Osteocyte (in vitro differentiated cells): ENCODE results near the gene NRCAM. TPM values are rescaled to one million over a fixed set of nuclear protein-coding genes. Genes with fewer than 3 reads are reported as not detected.
"Not testable (repeated sequence)": the region's sequence is repeated elsewhere in the genome, so short reads cannot be mapped to it uniquely, and the experiment has no call there.

Experiments
- DNase-seq: peaks from one replicate; pipeline ENCODE4 v3.0.0; 2021; ENCODE audit warnings: mixed read lengths; ENCODE audit not compliant: unreplicated experiment; ENCODE audit errors: extremely low spot score
- H3K27ac Mint-ChIP-seq: one replicate; pipeline ENCODE4 v1.8.0; 2021; ENCODE audit warnings: mild to moderate bottlenecking, mixed read lengths; ENCODE audit not compliant: unreplicated experiment
- H3K27me3 Mint-ChIP-seq: one replicate; pipeline ENCODE4 v1.8.0; 2021; ENCODE audit warnings: mixed read lengths; ENCODE audit not compliant: unreplicated experiment
- H3K36me3 Mint-ChIP-seq: one replicate; pipeline ENCODE4 v1.8.0; 2021; ENCODE audit warnings: mixed read lengths; ENCODE audit not compliant: unreplicated experiment
- H3K4me1 Mint-ChIP-seq: one replicate; pipeline ENCODE4 v1.8.0; 2021; ENCODE audit warnings: mixed read lengths; ENCODE audit not compliant: unreplicated experiment
- H3K4me3 Mint-ChIP-seq: one replicate; pipeline ENCODE4 v1.8.0; 2021; ENCODE audit warnings: mild to moderate bottlenecking, moderate library complexity, mixed read lengths; ENCODE audit not compliant: unreplicated experiment
- H3K9me3 Mint-ChIP-seq: one replicate; pipeline ENCODE4 v1.8.0; 2021; ENCODE audit warnings: mixed read lengths; ENCODE audit not compliant: unreplicated experiment
- CTCF ChIP-seq: fragments of 200-600 bp; sonication (generic); IDR thresholded peaks from 2 replicates; pipeline ENCODE4 v1.5.0; 2021; ENCODE audit warnings: antibody characterized with exemption, mild to moderate bottlenecking, moderate library complexity
- total RNA-seq: library from RNA; stranded (reverse); gene quantifications from 2 replicates; pipeline ENCODE4 v1.2.1, GENCODE V29; 2021

NRCAM gene
- total RNA-seq, 1 donor from 2014 or later: 81.8 TPM

- no peaks in the 10 kb centered on the region for H3K27me3 Mint-ChIP-seq
- H3K27ac Mint-ChIP-seq: no peak overlapping the region
- no peak for TF ChIP-seq CTCF
- peaks cover 8% of the 10 kb centered on the region for H3K4me1 Mint-ChIP-seq
- no peaks in the 10 kb centered on the region for H3K36me3 Mint-ChIP-seq
- no peak for DNase-seq
- no peak overlapping the region for H3K4me3 Mint-ChIP-seq
- H3K9me3 Mint-ChIP-seq: no peaks in the 10 kb centered on the region
Measured at GRCh38 chr7:108265007-108265406, 191.2 kb downstream of the NRCAM start.

- no peak overlapping the region for H3K4me3 Mint-ChIP-seq
- H3K36me3 Mint-ChIP-seq: no peaks in the 10 kb centered on the region
- H3K27me3 Mint-ChIP-seq: no peaks in the 10 kb centered on the region
- H3K4me1 Mint-ChIP-seq: peaks cover 2% of the 10 kb centered on the region
- H3K9me3 Mint-ChIP-seq: no peaks in the 10 kb centered on the region
- no peak overlapping the region for H3K27ac Mint-ChIP-seq
- no peak for DNase-seq
- TF ChIP-seq CTCF: no peak
Measured at GRCh38 chr7:108263425-108263824, 192.8 kb downstream of the NRCAM start.

- Mint-ChIP-seq H3K27ac (no peak overlapping the region), H3K36me3 (no peaks in the 10 kb centered on the region), H3K9me3 (no peaks in the 10 kb centered on the region), H3K4me3 (no peak overlapping the region), H3K4me1 (no peaks in the 10 kb centered on the region), H3K27me3 (no peaks in the 10 kb centered on the region)
- no peak for DNase-seq
- no peak for TF ChIP-seq CTCF
Measured at GRCh38 chr7:108261560-108262255, 194.5 kb downstream of the NRCAM start.

GRCh38 chr7:108259447-108259846, 196.8 kb downstream of the NRCAM start:
- DNase-seq, H3K27me3 Mint-ChIP-seq, H3K27ac Mint-ChIP-seq, H3K4me1 Mint-ChIP-seq, H3K36me3 Mint-ChIP-seq, H3K4me3 Mint-ChIP-seq, H3K9me3 Mint-ChIP-seq: not testable (repeated sequence)

- no peak for DNase-seq
- H3K9me3 Mint-ChIP-seq: no peaks in the 10 kb centered on the region
- no peaks in the 10 kb centered on the region for H3K36me3 Mint-ChIP-seq
- H3K4me3 Mint-ChIP-seq: no peak overlapping the region
- H3K27me3 Mint-ChIP-seq: no peaks in the 10 kb centered on the region
- TF ChIP-seq CTCF: no peak
- no peak overlapping the region for H3K27ac Mint-ChIP-seq
- peaks cover 11% of the 10 kb centered on the region for H3K4me1 Mint-ChIP-seq
Measured at GRCh38 chr7:108257954-108258353, 198.3 kb downstream of the NRCAM start.
